DMS 273 treated with DMSO at 0.1 percent for 48 hours (cell line): ENCODE data around the gene PSORS1C2.
"Not testable (repeated sequence)": the region's sequence is repeated elsewhere in the genome, so short reads cannot be mapped to it uniquely, and the experiment has no call there.

Experiments used
- DNase-seq: peaks from one replicate; lab custom pipeline; 2025; lab: John Stamatoyannopoulos, UW

PSORS1C2 gene

GRCh38 chr6:31138982-31139381, at the start of gene PSORS1C2:
Gene PSORS1C2, minus strand, starts transcription at chr6:31139066. Its CDS starts 40 bp downstream, at chr6:31139026.
- DNase-seq, result no peak

GRCh38 chr6:31187780-31188194, 48.9 kb upstream of the PSORS1C2 start:
- no peak for DNase-seq

GRCh38 chr6:31186052-31186734, 47.3 kb upstream of the PSORS1C2 start:
- no peak for DNase-seq

- not testable (repeated sequence) for DNase-seq
Observed at GRCh38 chr6:31185695-31186051, 46.8 kb upstream of the PSORS1C2 start.

- DNase-seq, result not testable (repeated sequence)
Observed at GRCh38 chr6:31183859-31184258, 45.0 kb upstream of the PSORS1C2 start.

GRCh38 chr6:31183287-31183686, 44.4 kb upstream of the PSORS1C2 start:
- DNase-seq, result not testable (repeated sequence)

GRCh38 chr6:31180500-31180899, 41.6 kb upstream of the PSORS1C2 start:
- no peak for DNase-seq

- DNase-seq, result no peak
Observed at GRCh38 chr6:31179896-31180295, 41.0 kb upstream of the PSORS1C2 start.

- no peak for DNase-seq
Observed at GRCh38 chr6:31179042-31179386, 40.1 kb upstream of the PSORS1C2 start.

- no peak for DNase-seq
Observed at GRCh38 chr6:31178143-31179041, 39.5 kb upstream of the PSORS1C2 start.

- no peak for DNase-seq
Observed at GRCh38 chr6:31175971-31176370, 37.1 kb upstream of the PSORS1C2 start.

GRCh38 chr6:31174378-31174777, 35.5 kb upstream of the PSORS1C2 start:
- DNase-seq, result no peak

- DNase-seq, result no peak
Observed at GRCh38 chr6:31173406-31173805, 34.5 kb upstream of the PSORS1C2 start.

GRCh38 chr6:31172973-31173384, 34.1 kb upstream of the PSORS1C2 start:
- no peak for DNase-seq

GRCh38 chr6:31171931-31172905, 33.4 kb upstream of the PSORS1C2 start:
- no peak for DNase-seq

GRCh38 chr6:31170987-31171671, 32.3 kb upstream of the PSORS1C2 start:
- no peak for DNase-seq

GRCh38 chr6:31170600-31170881, 31.7 kb upstream of the PSORS1C2 start, which contains the start of gene POU5F1:
Gene POU5F1, minus strand, starts transcription at chr6:31170682. Its CDS starts 62 bp downstream, at chr6:31170620.
- DNase-seq, result no peak

GRCh38 chr6:31169858-31170599, 31.2 kb upstream of the PSORS1C2 start:
- not testable (repeated sequence) for DNase-seq

- DNase-seq, result no peak
Observed at GRCh38 chr6:31169123-31169857, 30.4 kb upstream of the PSORS1C2 start.

- DNase-seq, result no peak
Observed at GRCh38 chr6:31168606-31169005, 29.7 kb upstream of the PSORS1C2 start.
